GM12878 (cell line): ENCODE results near the gene FLYWCH2.

Experiments
- CEBPB ChIP-seq, 2 experiments: fragments of 150-350 bp in 1 of 2; IDR thresholded peaks; 2 replicates each; pipeline ENCODE4 v1.6.1; 2012 to 2014; ENCODE audit warnings: low read depth in 2 of 2, low read length in 2 of 2, borderline replicate concordance in 1 of 2, inconsistent platforms in 1 of 2
- HDAC2 ChIP-seq: fragments of 200-600 bp; sonication (generic); IDR thresholded peaks from 2 replicates; pipeline ENCODE4 v1.6.1; 2017
- MYC ChIP-seq: IDR thresholded peaks from 2 replicates; pipeline ENCODE4 v1.6.1; 2011; ENCODE audit warnings: mild to moderate bottlenecking, low read length, moderate library complexity, inconsistent platforms; ENCODE audit not compliant: insufficient read depth, insufficient replicate concordance, insufficient read length, severe bottlenecking
- NFYB ChIP-seq: IDR thresholded peaks from 2 replicates; pipeline ENCODE4 v1.6.1; 2011; ENCODE audit warnings: low read depth, mild to moderate bottlenecking, low read length, improper control_type of control experiment, moderate library complexity; ENCODE audit not compliant: insufficient read depth
- POLR2AphosphoS5 ChIP-seq: IDR thresholded peaks from 2 replicates; pipeline ENCODE4 v1.6.1; 2011; ENCODE audit warnings: mild to moderate bottlenecking, low read length, inconsistent platforms
- TBL1XR1 ChIP-seq: IDR thresholded peaks from 2 replicates; pipeline ENCODE4 v1.6.1; 2012; ENCODE audit warnings: low read depth, low read length, improper control_type of control experiment
- TCF12 ChIP-seq: IDR thresholded peaks from 2 replicates; pipeline ENCODE4 v1.6.1; 2011; ENCODE audit warnings: low read depth, mild to moderate bottlenecking, low read length
- ZNF274 ChIP-seq: IDR thresholded peaks from one replicate; pipeline ENCODE4 v1.8.0; 2011; ENCODE audit not compliant: insufficient read length, insufficient read depth
- TF ChIP-seq, protein P1 (sequence below): IDR thresholded peaks from 2 replicates; pipeline ENCODE4 v1.6.1; 2012; ENCODE audit warnings: low read depth, low read length, improper control_type of control experiment
- TF ChIP-seq, protein P2 (sequence below), 3 experiments: IDR thresholded peaks in 2 of 3; conservative IDR thresholded peaks in 1 of 3; 2 replicates each; pipeline ENCODE4 v1.5.1; 2011; ENCODE audit warnings: low read depth in 3 of 3, low read length in 3 of 3, mild to moderate bottlenecking in 3 of 3, control low read depth in 2 of 3, moderate library complexity in 2 of 3, inconsistent platforms in 1 of 3, mixed read lengths in 1 of 3; ENCODE audit not compliant: control insufficient read depth in 2 of 3, insufficient read depth in 1 of 3; ENCODE audit errors: extremely low read depth in 1 of 3

DNA sequence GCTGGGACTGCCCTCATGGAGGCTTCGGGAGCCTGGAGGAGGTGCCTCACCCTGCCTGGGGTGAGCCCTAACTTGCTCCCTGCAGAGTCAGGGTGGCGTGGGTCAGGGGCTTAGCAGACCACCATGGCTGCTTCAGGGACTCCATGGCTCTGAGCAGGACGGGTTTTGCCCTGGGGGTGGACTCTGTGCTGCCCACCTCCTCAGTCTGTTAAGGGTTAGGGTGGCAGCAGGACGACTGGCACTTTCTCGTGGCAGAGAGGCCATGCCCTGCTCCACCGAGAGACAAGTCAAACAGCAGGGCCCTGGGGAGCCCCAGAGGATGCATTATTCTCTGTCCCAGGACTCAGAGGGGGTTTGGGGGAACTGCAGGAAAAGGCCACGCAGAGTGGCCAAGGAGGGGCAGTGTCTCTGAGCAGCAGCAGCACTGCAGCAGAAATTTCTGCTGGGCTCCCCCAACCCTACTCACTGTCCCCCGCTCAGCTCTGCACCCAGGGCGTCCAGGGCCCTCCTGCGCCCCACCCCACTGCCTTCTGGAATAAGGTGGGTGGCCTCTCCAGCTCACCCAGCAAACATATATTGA lies 23.2 kb upstream of the FLYWCH2 start:
- TF ChIP-seq TBL1XR1 = no peak
- TF ChIP-seq NFYB = no peak
- no peak for TF ChIP-seq HDAC2
- TF ChIP-seq MYC = no peak
- TF ChIP-seq CEBPB (IDR thresholded peaks at IDR 0.05; ENCODE audit: borderline replicate concordance in 1 of 2, low read depth in 2 of 2, low read length in 2 of 2) = no peak
- TF ChIP-seq, protein P1, sequence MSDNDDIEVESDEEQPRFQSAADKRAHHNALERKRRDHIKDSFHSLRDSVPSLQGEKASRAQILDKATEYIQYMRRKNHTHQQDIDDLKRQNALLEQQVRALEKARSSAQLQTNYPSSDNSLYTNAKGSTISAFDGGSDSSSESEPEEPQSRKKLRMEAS = no peak
- no peak for TF ChIP-seq TCF12
- TF ChIP-seq ZNF274 = no peak
- TF ChIP-seq, protein P2, sequence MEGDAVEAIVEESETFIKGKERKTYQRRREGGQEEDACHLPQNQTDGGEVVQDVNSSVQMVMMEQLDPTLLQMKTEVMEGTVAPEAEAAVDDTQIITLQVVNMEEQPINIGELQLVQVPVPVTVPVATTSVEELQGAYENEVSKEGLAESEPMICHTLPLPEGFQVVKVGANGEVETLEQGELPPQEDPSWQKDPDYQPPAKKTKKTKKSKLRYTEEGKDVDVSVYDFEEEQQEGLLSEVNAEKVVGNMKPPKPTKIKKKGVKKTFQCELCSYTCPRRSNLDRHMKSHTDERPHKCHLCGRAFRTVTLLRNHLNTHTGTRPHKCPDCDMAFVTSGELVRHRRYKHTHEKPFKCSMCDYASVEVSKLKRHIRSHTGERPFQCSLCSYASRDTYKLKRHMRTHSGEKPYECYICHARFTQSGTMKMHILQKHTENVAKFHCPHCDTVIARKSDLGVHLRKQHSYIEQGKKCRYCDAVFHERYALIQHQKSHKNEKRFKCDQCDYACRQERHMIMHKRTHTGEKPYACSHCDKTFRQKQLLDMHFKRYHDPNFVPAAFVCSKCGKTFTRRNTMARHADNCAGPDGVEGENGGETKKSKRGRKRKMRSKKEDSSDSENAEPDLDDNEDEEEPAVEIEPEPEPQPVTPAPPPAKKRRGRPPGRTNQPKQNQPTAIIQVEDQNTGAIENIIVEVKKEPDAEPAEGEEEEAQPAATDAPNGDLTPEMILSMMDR (IDR thresholded peaks at IDR 0.05 in 2 of 3, conservative IDR thresholded peaks at IDR 0.05 in 1 of 3; ENCODE audit: control insufficient read depth in 2 of 3, extremely low read depth in 1 of 3, insufficient read depth in 1 of 3, low read depth in 3 of 3, low read length in 3 of 3) = no peak
- no peak for TF ChIP-seq POLR2AphosphoS5
